WI38 (cell line): Measurements from ENCODE around the gene CCDC170.

Experiments
- H3K4me3 ChIP-seq: 2 replicates; pipeline ENCODE4 v1.5.1; 2011; ENCODE audit warnings: low read depth, mild to moderate bottlenecking, control low read depth, low read length
- TF ChIP-seq, protein P1 (sequence below): IDR thresholded peaks from 2 replicates; pipeline ENCODE4 v1.5.1; 2012; ENCODE audit warnings: low read depth, mild to moderate bottlenecking, control low read depth, low read length

The CCDC170 gene

DNA sequence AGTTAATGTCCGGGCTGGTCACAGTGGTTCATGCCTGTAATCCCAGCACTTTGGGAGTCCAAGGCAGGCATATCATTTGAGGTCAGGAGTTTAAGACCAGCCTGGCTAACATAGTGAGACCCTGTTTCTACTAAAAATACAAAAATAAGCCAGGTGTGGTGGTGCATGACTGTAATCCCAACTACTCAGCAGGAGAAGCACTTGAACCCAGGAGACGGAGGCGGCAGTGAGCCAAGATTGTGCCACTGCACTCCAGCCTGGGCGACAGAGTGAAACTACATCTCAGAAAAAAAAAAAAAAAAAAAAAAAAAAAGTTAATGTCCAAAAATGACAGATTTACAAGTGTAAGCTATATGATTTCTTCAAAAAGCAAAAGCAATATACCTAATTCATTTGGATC, 124.9 kb downstream of the CCDC170 start:
- no peak overlapping the region for H3K4me3 ChIP-seq
- TF ChIP-seq, protein P1, sequence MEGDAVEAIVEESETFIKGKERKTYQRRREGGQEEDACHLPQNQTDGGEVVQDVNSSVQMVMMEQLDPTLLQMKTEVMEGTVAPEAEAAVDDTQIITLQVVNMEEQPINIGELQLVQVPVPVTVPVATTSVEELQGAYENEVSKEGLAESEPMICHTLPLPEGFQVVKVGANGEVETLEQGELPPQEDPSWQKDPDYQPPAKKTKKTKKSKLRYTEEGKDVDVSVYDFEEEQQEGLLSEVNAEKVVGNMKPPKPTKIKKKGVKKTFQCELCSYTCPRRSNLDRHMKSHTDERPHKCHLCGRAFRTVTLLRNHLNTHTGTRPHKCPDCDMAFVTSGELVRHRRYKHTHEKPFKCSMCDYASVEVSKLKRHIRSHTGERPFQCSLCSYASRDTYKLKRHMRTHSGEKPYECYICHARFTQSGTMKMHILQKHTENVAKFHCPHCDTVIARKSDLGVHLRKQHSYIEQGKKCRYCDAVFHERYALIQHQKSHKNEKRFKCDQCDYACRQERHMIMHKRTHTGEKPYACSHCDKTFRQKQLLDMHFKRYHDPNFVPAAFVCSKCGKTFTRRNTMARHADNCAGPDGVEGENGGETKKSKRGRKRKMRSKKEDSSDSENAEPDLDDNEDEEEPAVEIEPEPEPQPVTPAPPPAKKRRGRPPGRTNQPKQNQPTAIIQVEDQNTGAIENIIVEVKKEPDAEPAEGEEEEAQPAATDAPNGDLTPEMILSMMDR, result no peak

DNA sequence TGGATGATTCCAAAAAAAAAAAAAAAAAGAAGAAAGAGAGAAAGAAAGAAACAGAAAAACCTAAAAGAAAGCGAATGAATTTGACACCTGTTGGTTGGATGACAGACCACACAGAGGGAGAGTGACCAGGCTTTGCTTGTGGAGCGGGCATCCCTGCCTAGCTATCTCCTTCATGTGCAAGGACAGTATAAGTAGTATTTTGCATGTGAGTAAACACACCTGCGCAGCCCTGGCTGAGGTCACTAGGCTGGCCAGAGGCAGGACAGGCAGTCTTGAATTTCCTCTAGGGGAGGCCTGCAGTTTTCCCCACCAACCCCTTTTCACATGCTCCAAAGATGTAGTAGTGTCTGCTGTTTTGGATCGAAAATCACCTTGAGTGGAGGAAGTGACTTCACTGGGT, 126.4 kb downstream of the CCDC170 start:
- no peak overlapping the region for H3K4me3 ChIP-seq
- TF ChIP-seq, protein P1, result no peak

DNA sequence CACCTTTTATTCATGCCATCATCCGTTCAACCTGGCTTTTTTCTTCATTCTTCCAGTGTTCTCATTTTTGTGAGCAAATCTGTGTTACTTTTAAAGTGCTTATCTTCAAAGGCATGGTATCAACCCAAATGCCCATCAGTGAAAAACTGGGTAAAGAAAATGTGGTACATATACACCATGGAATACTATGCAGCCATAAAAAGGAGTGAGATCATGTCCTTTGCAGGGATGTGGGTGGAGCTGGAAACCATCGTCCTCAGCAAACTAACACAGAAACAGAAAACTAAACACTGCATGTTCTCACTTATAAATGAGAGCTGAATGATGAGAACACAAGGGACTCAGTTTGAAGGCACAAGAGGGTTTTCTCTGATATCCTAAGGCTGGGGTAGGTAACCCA, 130.3 kb downstream of the CCDC170 start:
- TF ChIP-seq, protein P1, result no peak

DNA sequence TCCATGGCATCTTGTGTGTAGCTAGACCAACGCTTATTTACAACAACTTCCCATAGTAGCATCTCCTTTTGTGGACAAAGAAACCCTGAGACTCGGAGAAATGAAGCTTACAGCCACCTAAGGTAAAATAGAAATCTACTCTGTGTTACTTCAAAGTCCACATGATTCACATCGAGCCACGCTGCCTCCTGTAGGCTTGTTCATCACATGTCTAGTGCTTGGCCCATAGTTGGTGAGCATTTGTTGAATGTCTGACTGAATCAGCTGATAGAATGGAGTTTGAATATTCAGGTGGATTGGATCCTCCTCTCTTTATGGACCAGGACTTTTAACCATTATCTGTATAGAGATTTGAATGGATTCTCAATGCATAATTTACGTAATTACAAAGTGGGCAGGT, 130.7 kb downstream of the CCDC170 start:
- H3K4me3 ChIP-seq, result no peak overlapping the region
- TF ChIP-seq, protein P1, result no peak

More for the DNA sequence above, 130.3 kb downstream of the CCDC170 start:
- no peak overlapping the region for H3K4me3 ChIP-seq

DNA sequence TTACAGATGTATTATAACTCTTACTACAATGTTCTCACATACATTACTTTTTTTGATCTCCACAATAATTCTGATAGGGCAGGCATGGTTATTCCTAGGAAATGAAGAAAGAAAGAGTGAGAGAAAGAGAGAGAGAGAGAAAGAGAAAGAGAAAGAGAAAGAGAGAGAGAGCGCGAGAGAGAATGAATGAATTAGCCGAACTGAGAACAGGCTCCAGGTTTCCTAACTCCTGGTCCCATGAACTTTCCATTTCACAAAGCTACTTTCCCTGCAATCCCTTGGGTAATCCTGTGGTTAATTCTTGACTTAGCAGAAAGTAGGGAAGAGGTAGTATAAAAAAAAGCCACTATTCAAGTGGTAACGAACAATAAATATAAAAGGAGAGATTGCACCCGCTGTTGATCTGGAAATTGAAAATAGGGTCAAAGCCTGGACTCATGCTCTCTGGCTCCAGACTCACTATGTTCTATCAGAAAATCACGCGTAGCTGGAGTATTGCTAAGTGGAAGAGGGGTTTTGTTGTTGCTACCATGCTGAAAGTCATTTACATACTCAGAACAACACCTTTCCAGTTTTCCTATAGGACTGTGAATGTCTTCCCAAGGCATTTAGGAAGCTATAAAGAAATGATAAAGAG, 131.2 kb downstream of the CCDC170 start:
- TF ChIP-seq, protein P1, result no peak
- H3K4me3 ChIP-seq, result no peak overlapping the region

DNA sequence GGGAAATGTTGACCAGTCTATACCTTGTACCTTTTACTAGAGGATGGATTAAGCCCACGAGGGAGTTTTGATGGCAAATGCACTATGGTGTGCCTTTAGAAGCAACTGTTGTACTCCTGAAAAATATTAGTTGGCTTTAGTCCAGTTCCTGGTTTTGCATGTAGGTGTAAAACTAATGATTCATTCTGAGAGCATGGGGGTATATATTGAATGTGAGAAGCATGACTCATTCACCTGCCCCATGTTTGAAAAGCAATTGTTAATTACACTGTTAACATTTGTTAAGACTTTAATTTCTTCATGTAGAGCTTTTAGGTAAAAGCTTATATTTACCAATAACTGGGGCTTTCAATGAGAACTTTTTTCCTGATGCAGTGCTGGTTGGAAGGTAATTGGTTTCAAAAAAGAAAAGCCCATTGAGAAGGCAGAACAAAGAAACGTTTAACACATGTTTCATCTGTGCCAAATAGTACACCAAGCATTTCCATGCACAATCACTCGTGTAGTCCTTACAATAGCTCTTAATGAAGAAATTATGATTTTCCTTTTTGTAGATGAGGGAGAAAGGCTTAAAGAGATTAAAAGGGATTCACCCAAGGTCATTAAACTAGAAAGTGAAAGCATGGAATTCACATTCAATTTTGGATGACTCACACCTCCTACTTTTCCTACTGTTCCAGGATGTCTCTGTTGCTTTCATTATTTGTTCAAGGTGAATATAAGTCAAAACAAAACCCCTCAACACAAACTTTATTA, 134.1 kb downstream of the CCDC170 start:
- TF ChIP-seq, protein P1, result no peak
- H3K4me3 ChIP-seq, result no peak overlapping the region

DNA sequence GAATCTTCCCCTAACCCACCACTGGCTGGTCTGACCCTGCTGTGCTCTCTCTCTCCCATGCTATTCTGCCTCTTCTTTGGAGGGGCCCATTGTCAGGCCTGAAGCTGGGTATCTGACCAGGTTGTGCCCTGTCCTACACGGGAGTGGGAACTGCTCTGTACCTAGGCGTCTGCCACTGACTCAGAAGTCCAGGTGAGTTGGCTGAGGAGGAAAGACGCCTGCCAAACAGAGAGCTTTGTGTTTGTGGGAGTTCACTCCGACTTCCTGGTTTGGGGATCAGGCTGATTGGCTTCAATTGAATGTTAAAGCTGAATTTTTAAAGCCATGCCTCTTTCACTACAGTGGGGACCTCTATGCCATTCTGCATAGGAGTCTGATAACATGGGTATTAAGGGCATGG, 136.0 kb downstream of the CCDC170 start:
- H3K4me3 ChIP-seq, result no peak overlapping the region
- TF ChIP-seq, protein P1, result no peak
